Stimulated activated CD8-positive, alpha-beta memory T cell treated with anti-CD3 and anti-CD28 coated beads, Interleukin-12 subunit alpha, Interleukin-12 subunit beta, amount 100 ng/mL, for 4 hours (primary cell): ENCODE results near the gene RGS14.
"Not testable (repeated sequence)": the region's sequence is repeated elsewhere in the genome, so short reads cannot be mapped to it uniquely, and the experiment has no call there.

Experiments
- DNase-seq: peaks from one replicate; pipeline ENCODE4 v3.0.0-alpha.2; 2020; ENCODE audit warnings: low read depth

RGS14 gene

DNA sequence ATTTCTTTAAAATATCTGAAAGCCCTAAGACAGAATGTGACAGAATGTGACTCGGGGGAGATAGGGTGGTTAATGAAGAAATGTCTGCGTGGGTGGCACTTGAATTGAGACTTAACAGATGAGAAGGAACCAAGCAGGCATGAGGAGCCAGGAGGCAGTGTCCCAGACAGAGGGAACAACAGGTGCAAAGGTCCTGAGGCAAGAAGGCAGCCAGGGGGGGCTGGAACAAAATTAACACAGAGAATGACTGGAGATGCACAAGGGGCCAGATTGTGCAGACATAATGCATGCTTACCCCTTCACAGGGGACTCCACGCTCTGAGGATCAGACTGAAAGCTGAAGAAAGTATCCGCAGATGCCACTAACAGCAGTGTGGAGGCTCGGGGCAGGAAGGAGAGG is 8.0 kb upstream of the RGS14 start:
- no peak for DNase-seq

- no peak for DNase-seq
Measured at GRCh38 chr5:177350776-177351391, 6.8 kb upstream of the RGS14 start.

DNA sequence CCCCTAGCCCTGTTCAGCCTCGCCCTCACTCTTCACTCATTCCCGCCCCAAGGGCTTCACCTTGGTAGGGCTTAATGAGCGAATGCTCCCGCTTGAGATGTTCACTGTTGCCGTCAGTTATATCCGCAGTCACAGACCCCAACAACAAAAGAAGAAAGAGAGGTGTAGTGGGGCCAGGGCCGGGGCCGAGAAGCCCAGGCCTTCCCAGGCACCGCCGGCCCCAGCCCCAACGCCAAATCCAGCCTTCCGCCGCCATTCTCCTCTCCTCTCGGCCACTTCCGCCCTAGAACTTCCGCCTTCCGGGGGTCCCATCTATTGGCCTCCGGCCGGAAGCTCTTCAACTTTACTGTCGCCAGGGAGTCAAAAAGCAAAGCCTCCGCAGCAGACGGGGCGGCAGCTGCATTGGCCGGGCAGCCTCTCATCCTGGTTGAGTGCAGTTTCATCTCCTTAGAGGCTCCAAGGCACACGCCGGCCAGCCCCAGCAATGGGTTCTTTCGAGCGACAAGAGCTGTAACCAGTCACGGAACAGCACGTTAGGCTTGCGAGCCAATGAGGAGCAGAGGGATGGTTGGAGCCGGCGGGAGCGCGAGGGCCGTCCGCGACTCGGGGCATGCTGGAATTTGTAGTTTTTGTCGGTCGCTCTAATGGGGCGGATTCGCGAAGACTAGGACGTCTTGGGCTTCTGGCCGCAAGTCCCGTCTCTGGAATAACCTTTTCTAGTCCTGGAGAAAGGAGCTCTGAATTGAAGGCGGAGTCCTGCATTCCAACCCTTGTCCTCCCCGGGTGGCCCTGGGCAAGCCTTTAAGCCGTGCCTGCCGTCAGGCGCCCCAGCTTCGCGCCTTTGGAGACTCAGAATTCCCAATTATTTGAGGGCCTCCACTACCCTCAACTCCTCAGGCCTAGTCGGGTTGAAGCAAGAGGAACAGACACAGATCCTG is 6.1 kb upstream of the RGS14 start, which contains the start of gene LMAN2:
Gene LMAN2 (minus strand): TSS at position 277 of the 938 bp plus-strand sequence. CDS start 21 bp downstream, at position 256.
- peak; percentile 80 for DNase-seq

DNA sequence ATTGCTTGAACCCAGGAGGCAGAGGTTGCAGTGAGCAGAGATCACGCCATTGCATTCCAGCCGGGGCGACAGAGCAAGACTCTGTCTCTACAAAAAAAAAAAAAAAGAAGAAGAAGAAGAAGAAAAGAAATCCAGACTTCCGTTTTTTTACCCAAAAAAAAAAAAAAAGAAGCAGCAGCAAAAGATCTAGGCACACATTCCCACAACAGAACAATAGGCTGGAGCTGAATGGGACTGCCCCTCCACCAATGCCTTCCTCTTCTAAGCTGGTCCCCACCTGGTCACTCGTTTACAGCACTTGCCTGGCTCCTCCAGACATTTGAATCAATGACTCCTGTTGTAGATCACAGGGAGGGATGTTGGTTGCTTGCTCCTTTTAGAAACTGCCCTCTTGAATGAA is 4.6 kb upstream of the RGS14 start:
- DNase-seq = no peak

DNA sequence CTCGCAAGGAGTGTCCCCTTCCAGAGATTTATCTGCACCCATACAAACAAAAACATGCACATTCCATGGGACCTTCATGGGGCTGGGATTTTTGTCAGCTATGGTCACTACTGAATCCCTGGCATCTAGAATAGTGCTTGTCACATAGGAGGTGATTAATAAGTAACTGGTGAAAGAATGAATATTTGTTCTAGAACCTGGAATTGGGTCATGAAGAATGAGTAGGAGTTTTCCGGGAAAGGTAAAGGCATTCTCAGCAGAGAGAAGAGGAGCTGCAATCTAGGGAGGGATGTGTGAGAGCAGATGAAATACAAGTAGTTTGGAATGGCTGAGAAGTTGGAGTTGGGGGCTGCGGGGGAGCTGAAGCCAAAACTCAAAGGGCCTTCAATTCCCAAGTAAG is 3.5 kb upstream of the RGS14 start:
- DNase-seq = no peak

GRCh38 chr5:177354711-177355110 is 3.0 kb upstream of the RGS14 start:
- DNase-seq = no peak

DNA sequence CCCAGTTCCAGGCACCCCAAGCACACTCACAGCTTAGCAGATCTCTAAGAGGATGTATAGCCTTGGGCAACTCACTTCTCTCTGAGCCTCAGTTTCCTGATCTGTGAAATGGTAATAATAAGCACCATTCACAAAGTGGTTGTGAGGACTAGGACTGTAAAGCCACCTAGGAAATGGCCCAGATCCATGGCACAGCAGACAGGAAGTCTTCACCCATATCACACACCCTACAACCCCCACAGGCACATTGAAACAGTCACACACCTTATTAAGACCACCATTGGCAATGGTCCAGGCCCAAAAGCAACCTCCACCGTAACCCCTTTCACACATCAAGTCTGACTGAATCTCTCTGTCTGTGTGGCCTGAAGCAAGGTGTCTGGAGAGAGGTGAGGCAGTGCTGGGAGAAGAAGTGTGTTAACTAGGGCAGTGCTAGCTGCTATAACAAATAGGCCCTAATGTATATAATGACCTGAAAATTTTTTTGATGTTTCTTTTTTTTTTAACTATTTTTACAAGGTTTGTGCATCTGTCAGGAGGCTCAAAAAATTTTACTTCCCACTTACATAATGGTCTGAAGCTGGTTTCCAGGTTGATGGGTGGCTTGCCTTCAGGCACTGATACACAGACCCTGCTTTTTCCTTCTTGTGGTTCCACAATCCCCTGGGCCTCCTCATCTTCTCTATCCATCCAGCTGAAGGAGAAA is 2.4 kb upstream of the RGS14 start:
- no peak for DNase-seq

- no peak for DNase-seq
Measured at GRCh38 chr5:177355868-177356168, 1.9 kb upstream of the RGS14 start.

GRCh38 chr5:177356746-177357145 is 978 bp upstream of the RGS14 start:
- DNase-seq = no peak

GRCh38 chr5:177357146-177357458 is 622 bp upstream of the RGS14 start:
- no peak for DNase-seq

DNA sequence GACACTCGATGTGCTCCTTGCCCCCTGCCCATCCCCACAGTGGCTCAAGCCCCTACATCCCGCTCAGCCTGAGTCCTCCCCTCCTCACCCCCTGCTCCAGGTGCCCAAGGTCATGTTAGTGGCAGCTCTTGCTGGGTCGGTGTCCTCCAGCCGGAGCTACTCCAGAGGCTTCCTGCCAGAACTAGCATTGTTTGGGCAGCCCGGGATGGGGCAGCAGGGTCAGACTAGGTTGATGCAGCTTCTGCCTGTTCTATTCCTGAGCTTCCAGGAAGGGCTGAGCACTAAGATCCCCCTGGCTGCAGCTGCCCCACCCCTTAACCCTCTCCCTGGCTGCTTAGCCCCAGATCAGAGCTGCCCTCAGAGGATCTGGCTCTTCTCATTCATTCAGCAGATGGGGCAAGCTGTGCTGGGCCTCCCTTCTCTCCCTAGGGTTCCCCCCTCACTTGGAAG is 671 bp downstream of the RGS14 start:
- DNase-seq = no peak

DNA sequence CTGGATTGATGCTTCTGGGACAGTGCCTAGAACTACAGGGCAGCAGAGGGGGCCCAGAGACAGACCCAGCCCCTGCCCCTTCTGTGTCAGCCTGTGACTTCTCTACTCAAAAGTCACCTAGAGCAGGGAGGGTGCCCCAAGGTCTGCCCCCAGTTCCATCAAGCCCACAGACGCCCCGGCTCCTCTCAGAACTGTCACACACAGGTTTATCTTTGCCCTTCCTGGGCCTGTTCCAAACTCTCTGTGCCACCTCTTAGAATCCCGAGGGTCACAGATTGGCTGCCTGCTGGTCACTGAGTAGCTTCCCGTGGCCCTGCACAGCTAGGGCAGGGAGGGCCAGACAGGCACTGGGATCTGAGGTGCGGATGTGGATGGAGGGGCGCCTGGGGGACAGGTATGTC is 1.7 kb downstream of the RGS14 start:
- DNase-seq = no peak

DNA sequence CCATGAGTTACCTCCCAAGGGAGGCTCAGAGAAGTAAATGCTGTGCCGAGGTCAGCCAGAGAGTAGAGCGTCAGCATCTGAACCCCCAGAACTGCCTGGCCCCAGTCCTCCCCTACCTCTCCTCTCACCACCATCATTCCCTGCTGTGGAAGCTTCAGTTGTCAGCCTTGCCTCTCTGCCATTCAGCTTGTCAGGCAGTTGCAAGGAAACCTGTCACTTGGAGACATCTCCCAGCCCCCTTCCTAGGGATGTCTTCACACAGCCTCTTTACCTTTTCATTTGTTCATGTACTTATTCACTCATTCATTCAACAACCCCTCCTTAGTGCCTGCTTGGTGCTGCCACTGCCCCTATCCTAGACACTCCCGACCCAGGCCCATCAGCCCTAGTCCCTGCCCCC is 2.1 kb downstream of the RGS14 start:
- no peak for DNase-seq

DNA sequence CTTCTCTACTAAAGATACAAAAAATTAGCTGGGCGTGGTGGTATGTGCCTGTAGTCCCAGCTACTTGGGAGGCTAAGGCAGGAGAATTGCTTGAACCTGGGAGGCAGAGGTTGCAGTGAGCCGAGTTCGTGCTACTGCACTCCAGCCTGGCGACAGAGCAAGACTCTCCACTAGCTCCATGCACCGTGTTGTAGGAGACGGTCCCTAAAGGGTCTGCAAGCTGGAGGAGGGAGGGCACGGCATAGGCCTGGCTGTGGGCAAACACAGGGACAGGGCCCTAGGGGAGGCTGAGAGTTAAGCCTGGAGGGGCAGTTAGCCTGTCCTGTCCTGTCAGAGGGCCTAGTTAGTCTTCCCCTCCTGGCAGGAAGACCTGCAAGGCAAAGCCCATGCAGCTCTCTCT is 3.0 kb downstream of the RGS14 start:
- DNase-seq = not testable (repeated sequence)

GRCh38 chr5:177361418-177362291 is 3.9 kb downstream of the RGS14 start:
- DNase-seq = no peak

DNA sequence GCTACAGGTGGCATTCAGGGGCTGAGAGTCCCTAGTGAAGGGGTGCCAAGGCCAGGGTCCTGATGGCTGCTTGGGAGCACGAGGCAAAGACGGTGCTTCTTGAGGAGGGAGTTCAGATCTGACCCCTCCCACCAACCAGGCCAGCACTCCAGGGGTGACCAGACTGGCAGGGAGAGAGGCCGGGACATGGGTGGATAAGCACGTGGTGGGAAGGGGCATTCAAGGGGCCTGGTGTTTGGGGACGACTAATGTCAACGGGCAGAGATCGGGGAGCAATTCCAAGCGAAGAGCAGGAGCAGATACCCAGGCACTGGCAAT is 4.5 kb downstream of the RGS14 start:
- no peak for DNase-seq

GRCh38 chr5:177362610-177363507 is 5.1 kb downstream of the RGS14 start:
- DNase-seq = peak; percentile 62

GRCh38 chr5:177363565-177363964 is 5.8 kb downstream of the RGS14 start:
- DNase-seq = no peak

DNA sequence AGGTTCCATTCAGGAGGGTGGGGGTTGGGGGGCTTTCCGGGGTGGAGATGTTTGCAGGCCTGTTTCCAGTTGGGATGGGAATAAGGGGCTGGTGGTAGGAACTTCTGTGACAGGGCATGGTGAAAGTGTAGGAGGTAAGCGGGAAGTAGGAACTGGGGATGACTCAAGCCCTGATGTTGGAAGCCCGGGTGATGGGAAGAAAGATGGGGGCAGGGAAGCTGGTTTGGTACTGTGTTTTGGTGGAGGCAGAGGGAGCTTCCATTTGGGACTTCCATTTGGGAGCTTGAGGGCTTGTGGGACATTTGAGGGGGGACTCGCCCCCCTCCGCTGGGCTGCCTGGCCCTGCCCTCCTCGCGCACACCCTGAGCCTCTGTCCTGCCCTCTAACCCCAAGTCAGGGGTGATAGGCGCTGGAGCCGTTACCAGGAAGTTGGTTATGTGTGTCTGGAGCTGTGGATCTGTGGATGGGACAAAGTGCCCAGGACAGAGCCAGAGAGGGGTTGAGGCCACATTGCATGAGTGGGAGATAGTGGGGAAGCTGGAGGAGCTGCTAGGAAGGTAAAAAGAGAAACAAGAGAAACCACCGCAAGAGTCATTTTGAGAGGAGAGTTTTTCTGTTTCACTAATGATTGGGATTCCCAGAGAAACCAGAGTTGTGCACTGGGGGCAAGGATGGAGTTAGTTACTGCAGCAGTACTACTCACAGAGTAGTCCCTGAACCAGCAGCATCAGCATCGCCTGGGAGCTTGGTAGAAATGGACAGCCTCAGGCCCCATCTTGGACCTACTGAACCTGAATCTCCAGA is 6.6 kb downstream of the RGS14 start:
- no peak for DNase-seq

- no peak for DNase-seq
Measured at GRCh38 chr5:177365845-177366527, 8.3 kb downstream of the RGS14 start.
